ENCODE results near the gene ELMO3. TPM values are rescaled to one million over a fixed set of nuclear protein-coding genes. Genes with fewer than 3 reads are reported as not detected.

ELMO3 gene
- total and polyA plus RNA-seq, 2 of the 13 experiments (the other 11 are each of a cell fraction or from before 2014, with no cell fraction given): 2.6 to 4.0 TPM

DNA sequence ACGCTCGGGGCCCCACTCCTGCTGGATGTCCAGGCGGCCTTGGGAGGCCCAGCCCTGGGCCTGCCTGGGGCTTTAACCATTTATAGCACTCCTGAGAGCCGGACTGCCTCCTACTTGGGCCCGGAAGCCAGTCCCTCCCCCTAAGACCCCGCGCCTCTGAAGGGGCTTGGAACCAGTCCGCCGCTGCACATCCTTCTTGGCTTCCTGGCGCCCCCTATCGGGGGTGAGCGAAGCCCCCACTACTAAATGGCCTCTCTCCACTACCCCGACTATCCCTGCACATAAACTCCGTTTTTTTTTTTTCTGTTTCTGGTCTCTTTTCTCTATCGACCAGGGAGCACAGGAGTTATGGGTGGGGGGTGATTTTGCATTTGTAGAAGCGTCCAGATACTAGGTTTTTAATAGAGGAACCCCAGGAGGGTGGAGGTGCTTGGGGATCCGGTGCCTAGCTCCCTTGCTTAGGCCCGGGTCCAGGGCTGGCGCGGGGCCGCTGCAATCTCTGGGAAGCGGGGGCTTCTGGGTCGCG is 29.2 kb upstream of the ELMO3 start (continued):
- TF ChIP-seq, protein P1, sequence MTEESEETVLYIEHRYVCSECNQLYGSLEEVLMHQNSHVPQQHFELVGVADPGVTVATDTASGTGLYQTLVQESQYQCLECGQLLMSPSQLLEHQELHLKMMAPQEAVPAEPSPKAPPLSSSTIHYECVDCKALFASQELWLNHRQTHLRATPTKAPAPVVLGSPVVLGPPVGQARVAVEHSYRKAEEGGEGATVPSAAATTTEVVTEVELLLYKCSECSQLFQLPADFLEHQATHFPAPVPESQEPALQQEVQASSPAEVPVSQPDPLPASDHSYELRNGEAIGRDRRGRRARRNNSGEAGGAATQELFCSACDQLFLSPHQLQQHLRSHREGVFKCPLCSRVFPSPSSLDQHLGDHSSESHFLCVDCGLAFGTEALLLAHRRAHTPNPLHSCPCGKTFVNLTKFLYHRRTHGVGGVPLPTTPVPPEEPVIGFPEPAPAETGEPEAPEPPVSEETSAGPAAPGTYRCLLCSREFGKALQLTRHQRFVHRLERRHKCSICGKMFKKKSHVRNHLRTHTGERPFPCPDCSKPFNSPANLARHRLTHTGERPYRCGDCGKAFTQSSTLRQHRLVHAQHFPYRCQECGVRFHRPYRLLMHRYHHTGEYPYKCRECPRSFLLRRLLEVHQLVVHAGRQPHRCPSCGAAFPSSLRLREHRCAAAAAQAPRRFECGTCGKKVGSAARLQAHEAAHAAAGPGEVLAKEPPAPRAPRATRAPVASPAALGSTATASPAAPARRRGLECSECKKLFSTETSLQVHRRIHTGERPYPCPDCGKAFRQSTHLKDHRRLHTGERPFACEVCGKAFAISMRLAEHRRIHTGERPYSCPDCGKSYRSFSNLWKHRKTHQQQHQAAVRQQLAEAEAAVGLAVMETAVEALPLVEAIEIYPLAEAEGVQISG (CRISPR knock-in tag; IDR thresholded peaks at IDR 0.05): 0 out of 2 replicates have a peak, but pooled peaks have one; percentile 19
- TF ChIP-seq TEAD2 (CRISPR knock-in tag; IDR thresholded peaks at IDR 0.05) (no peak), DNMT1 (CRISPR knock-in tag; IDR thresholded peaks at IDR 0.05) (no peak), ZNF264 (CRISPR knock-in tag; IDR thresholded peaks at IDR 0.05) (no peak), CBX5 (CRISPR knock-in tag; IDR thresholded peaks at IDR 0.05; ENCODE audit: borderline replicate concordance) (no peak), HMG20A (CRISPR knock-in tag; IDR thresholded peaks at IDR 0.05; ENCODE audit: borderline replicate concordance) (no peak), ZSCAN9 (CRISPR knock-in tag; IDR thresholded peaks at IDR 0.05; ENCODE audit: borderline replicate concordance) (no peak), ASH2L (IDR thresholded peaks at IDR 0.05; ENCODE audit: insufficient read length, low read depth, low read length) (no peak), ZNF761 (CRISPR knock-in tag; conservative IDR thresholded peaks at IDR 0.05) (no peak), ZSCAN22 (CRISPR knock-in tag; IDR thresholded peaks at IDR 0.05) (no peak), ERF (CRISPR knock-in tag; IDR thresholded peaks at IDR 0.05) (0 out of 2 replicates have a peak, but pooled peaks have one; percentile 10), ZNF34 (CRISPR knock-in tag; IDR thresholded peaks at IDR 0.05; ENCODE audit: borderline replicate concordance) (no peak), CEBPB (IDR thresholded peaks at IDR 0.05; ENCODE audit: borderline replicate concordance, low read depth, low read length) (no peak)
- TF ChIP-seq, protein P2, sequence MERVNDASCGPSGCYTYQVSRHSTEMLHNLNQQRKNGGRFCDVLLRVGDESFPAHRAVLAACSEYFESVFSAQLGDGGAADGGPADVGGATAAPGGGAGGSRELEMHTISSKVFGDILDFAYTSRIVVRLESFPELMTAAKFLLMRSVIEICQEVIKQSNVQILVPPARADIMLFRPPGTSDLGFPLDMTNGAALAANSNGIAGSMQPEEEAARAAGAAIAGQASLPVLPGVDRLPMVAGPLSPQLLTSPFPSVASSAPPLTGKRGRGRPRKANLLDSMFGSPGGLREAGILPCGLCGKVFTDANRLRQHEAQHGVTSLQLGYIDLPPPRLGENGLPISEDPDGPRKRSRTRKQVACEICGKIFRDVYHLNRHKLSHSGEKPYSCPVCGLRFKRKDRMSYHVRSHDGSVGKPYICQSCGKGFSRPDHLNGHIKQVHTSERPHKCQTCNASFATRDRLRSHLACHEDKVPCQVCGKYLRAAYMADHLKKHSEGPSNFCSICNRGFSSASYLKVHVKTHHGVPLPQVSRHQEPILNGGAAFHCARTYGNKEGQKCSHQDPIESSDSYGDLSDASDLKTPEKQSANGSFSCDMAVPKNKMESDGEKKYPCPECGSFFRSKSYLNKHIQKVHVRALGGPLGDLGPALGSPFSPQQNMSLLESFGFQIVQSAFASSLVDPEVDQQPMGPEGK (CRISPR knock-in tag; IDR thresholded peaks at IDR 0.05): no peak; the same call in 1 of the 2 replicates
- TF ChIP-seq, protein P3, sequence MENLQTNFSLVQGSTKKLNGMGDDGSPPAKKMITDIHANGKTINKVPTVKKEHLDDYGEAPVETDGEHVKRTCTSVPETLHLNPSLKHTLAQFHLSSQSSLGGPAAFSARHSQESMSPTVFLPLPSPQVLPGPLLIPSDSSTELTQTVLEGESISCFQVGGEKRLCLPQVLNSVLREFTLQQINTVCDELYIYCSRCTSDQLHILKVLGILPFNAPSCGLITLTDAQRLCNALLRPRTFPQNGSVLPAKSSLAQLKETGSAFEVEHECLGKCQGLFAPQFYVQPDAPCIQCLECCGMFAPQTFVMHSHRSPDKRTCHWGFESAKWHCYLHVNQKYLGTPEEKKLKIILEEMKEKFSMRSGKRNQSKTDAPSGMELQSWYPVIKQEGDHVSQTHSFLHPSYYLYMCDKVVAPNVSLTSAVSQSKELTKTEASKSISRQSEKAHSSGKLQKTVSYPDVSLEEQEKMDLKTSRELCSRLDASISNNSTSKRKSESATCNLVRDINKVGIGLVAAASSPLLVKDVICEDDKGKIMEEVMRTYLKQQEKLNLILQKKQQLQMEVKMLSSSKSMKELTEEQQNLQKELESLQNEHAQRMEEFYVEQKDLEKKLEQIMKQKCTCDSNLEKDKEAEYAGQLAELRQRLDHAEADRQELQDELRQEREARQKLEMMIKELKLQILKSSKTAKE (CRISPR knock-in tag; IDR thresholded peaks at IDR 0.05; ENCODE audit: borderline replicate concordance): no peak
- TF ChIP-seq, protein P4, sequence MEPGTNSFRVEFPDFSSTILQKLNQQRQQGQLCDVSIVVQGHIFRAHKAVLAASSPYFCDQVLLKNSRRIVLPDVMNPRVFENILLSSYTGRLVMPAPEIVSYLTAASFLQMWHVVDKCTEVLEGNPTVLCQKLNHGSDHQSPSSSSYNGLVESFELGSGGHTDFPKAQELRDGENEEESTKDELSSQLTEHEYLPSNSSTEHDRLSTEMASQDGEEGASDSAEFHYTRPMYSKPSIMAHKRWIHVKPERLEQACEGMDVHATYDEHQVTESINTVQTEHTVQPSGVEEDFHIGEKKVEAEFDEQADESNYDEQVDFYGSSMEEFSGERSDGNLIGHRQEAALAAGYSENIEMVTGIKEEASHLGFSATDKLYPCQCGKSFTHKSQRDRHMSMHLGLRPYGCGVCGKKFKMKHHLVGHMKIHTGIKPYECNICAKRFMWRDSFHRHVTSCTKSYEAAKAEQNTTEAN (CRISPR knock-in tag; conservative IDR thresholded peaks at IDR 0.05): no peak
- TF ChIP-seq, protein P5, sequence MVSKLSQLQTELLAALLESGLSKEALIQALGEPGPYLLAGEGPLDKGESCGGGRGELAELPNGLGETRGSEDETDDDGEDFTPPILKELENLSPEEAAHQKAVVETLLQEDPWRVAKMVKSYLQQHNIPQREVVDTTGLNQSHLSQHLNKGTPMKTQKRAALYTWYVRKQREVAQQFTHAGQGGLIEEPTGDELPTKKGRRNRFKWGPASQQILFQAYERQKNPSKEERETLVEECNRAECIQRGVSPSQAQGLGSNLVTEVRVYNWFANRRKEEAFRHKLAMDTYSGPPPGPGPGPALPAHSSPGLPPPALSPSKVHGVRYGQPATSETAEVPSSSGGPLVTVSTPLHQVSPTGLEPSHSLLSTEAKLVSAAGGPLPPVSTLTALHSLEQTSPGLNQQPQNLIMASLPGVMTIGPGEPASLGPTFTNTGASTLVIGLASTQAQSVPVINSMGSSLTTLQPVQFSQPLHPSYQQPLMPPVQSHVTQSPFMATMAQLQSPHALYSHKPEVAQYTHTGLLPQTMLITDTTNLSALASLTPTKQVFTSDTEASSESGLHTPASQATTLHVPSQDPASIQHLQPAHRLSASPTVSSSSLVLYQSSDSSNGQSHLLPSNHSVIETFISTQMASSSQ (IDR thresholded peaks at IDR 0.05; ENCODE audit: low read depth): no peak
- TF ChIP-seq, protein P5 (CRISPR knock-in tag; IDR thresholded peaks at IDR 0.05; ENCODE audit: borderline replicate concordance): no peak

Measured in HepG2 (cell line).